HFF-Myc (cell line): ENCODE results near the gene DALRD3.

Experiments used
- DNase-seq: peaks from one replicate; pipeline ENCODE4 v3.0.0-alpha.2; 2011; ENCODE audit warnings: low read depth; ENCODE audit errors: extremely low read depth
- H3K4me3 ChIP-seq: replicated peaks from 2 replicates; pipeline ENCODE4 v1.5.1; 2011; ENCODE audit warnings: low read depth, mild to moderate bottlenecking, control low read depth, low read length
- CTCF ChIP-seq: IDR thresholded peaks from 2 replicates; pipeline ENCODE4 v1.5.1; 2012; ENCODE audit warnings: mild to moderate bottlenecking, low read depth, low read length, control low read depth; ENCODE audit errors: missing control alignments

The DALRD3 gene, protein sequence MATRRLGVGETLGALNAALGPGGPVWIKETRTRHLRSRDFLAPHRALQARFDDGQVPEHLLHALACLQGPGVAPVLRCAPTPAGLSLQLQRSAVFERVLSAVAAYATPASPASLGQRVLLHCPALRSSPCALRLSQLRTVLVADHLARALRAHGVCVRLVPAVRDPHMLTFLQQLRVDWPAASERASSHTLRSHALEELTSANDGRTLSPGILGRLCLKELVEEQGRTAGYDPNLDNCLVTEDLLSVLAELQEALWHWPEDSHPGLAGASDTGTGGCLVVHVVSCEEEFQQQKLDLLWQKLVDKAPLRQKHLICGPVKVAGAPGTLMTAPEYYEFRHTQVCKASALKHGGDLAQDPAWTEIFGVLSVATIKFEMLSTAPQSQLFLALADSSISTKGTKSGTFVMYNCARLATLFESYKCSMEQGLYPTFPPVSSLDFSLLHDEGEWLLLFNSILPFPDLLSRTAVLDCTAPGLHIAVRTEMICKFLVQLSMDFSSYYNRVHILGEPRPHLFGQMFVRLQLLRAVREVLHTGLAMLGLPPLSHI

GRCh38 chr3:49017971-49018706, at the start of gene DALRD3:
Gene DALRD3 (minus strand): TSS chr3:49018580. CDS start chr3:49018564, 16 bp downstream.
- no peak for TF ChIP-seq CTCF
- no peak for DNase-seq
- peak within 1 kb of the TSS; percentile 72 for H3K4me3 ChIP-seq

DNA sequence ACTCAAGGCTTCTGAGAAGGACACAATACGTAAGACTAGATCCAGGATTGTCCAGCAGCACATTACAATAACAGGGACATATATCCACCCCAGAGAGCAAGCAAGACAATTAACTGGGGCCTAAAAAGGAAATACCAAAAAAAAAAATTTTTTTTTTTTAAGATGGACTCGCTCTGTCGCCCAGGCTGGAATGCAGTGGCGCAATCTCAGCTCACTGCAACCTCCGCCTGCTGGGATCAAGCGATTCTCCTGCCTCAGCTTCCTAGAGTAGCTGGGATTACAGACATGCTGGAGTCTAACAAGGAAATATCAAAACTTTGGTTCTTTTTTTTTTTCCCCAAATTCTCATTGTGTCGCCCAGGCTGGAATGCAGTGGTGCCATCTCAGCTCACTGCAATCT, 39.6 kb upstream of the DALRD3 start:
- no peak overlapping the region for H3K4me3 ChIP-seq
- no peak for TF ChIP-seq CTCF
- DNase-seq: no peak

DNA sequence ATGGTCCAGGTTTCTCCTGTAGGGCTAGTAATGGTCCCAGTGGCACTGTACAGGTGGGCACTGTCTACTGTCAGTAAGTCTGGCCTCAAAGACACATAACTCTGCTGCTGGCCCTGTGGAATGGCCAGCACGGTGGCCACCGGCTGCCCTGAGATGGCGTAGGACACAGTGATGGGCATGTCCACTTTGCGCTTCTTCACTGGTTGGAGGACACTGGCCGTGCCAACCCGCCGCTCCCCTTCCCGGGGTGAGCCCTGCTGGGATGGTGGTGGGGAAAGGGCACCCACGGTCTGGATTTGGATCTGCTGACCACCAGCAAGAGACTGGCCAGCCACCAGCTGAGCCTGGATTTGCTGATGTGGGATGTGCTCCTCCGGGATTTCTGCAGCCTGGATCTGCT, 38.9 kb upstream of the DALRD3 start:
- no peak for TF ChIP-seq CTCF

DNA sequence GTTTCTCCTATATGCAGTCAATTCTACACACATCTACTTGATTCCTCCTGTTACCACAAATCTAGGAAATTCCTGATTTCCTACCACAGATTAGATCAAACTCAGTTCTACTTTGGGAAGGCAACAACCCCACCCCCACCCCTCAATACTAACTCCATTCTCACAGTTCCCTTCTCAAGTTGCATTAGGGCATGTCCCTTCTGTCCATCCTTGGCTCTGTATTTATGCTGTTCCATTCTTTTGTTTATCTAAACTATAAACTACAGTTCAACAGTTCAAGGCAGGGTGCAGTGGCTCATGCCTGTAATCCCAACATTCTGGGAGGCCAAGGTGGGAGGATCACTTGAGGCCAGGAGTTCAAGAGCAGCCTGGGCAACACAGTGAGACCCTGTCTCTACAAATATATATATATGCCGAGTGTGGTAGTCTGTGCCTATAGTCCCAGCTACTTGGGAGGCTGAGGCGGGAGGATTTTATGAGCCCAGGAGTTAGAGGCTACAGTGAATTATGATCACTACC, 36.0 kb upstream of the DALRD3 start:
- H3K4me3 ChIP-seq: no peak overlapping the region
- no peak for TF ChIP-seq CTCF
- no peak for DNase-seq

More for the DNA sequence above, 38.9 kb upstream of the DALRD3 start:
- DNase-seq: no peak
- no peak overlapping the region for H3K4me3 ChIP-seq

GRCh38 chr3:49053543-49053942, 35.2 kb upstream of the DALRD3 start:
- no peak for TF ChIP-seq CTCF

GRCh38 chr3:49035281-49035680, 16.9 kb upstream of the DALRD3 start:
- H3K4me3 ChIP-seq: no peak overlapping the region
- TF ChIP-seq CTCF: no peak
- DNase-seq: no peak

More at GRCh38 chr3:49053543-49053942, 35.2 kb upstream of the DALRD3 start:
- no peak overlapping the region for H3K4me3 ChIP-seq
- no peak for DNase-seq
